Chondrocyte (in vitro differentiated cells): Measurements from ENCODE around the gene PTPRE. TPM values are rescaled to one million over a fixed set of nuclear protein-coding genes. Genes with fewer than 3 reads are reported as not detected.

Source experiments
- DNase-seq: peaks from one replicate; pipeline ENCODE4 v3.0.0; 2021; ENCODE audit warnings: mixed read lengths, low spot score
- H3K27ac Mint-ChIP-seq: one replicate; pipeline ENCODE4 v1.8.0; 2021; ENCODE audit warnings: mild to moderate bottlenecking, moderate library complexity, mixed read lengths; ENCODE audit not compliant: unreplicated experiment
- H3K27me3 Mint-ChIP-seq: 2 replicates; pipeline ENCODE4 v1.8.0; 2021; ENCODE audit warnings: low read depth, mixed read lengths
- H3K36me3 Mint-ChIP-seq: 2 replicates; pipeline ENCODE4 v1.8.0; 2021; ENCODE audit warnings: low read depth, mixed read lengths
- H3K4me1 Mint-ChIP-seq: 2 replicates; pipeline ENCODE4 v1.8.0; 2021; ENCODE audit warnings: low read depth, mild to moderate bottlenecking, mixed read lengths
- H3K4me3 Mint-ChIP-seq: one replicate; pipeline ENCODE4 v1.8.0; 2021; ENCODE audit warnings: mild to moderate bottlenecking, moderate library complexity, mixed read lengths; ENCODE audit not compliant: unreplicated experiment
- H3K9me3 Mint-ChIP-seq: 2 replicates; pipeline ENCODE4 v1.8.0; 2021; ENCODE audit warnings: low read depth, mixed read lengths
- CTCF ChIP-seq: fragments of 200-600 bp; sonication (generic); IDR thresholded peaks from 2 replicates; pipeline ENCODE4 v1.5.0; 2021; ENCODE audit warnings: antibody characterized with exemption, mild to moderate bottlenecking, moderate library complexity
- total RNA-seq: library from RNA; stranded (reverse); gene quantifications from 3 replicates; pipeline ENCODE4 v1.2.1, GENCODE V29; 2021

PTPRE gene
- total RNA-seq, 1 donor from 2014 or later, result 6.2 TPM

- Mint-ChIP-seq H3K27me3 (no peaks in the 10 kb centered on the region), H3K4me1 (peaks cover 33% of the 10 kb centered on the region), H3K9me3 (no peaks in the 10 kb centered on the region), H3K36me3 (no peaks in the 10 kb centered on the region), H3K27ac (no peak overlapping the region), H3K4me3 (no peak overlapping the region)
- no peak for TF ChIP-seq CTCF
- no peak for DNase-seq
Measured at GRCh38 chr10:128008521-128009250, 101.8 kb downstream of the PTPRE start.

GRCh38 chr10:128009372-128010126 is 102.6 kb downstream of the PTPRE start:
- no peaks in the 10 kb centered on the region for H3K36me3 Mint-ChIP-seq
- H3K27ac Mint-ChIP-seq, result no peak overlapping the region
- peaks cover 33% of the 10 kb centered on the region for H3K4me1 Mint-ChIP-seq
- DNase-seq, result no peak
- no peaks in the 10 kb centered on the region for H3K9me3 Mint-ChIP-seq
- H3K27me3 Mint-ChIP-seq, result no peaks in the 10 kb centered on the region
- H3K4me3 Mint-ChIP-seq, result no peak overlapping the region
- no peak for TF ChIP-seq CTCF

GRCh38 chr10:128011059-128011979 is 104.4 kb downstream of the PTPRE start:
- peak; percentile 97 for TF ChIP-seq CTCF
- DNase-seq, result no peak
- no peaks in the 10 kb centered on the region for H3K36me3 Mint-ChIP-seq
- no peaks in the 10 kb centered on the region for H3K9me3 Mint-ChIP-seq
- H3K27me3 Mint-ChIP-seq, result no peaks in the 10 kb centered on the region
- no peak overlapping the region for H3K4me3 Mint-ChIP-seq
- peaks cover 33% of the 10 kb centered on the region for H3K4me1 Mint-ChIP-seq
- H3K27ac Mint-ChIP-seq, result no peak overlapping the region

GRCh38 chr10:128013626-128014025 is 106.7 kb downstream of the PTPRE start:
- no peaks in the 10 kb centered on the region for H3K36me3 Mint-ChIP-seq
- H3K27ac Mint-ChIP-seq, result no peak overlapping the region
- no peaks in the 10 kb centered on the region for H3K9me3 Mint-ChIP-seq
- no peak for TF ChIP-seq CTCF
- peaks cover 23% of the 10 kb centered on the region for H3K4me1 Mint-ChIP-seq
- no peak overlapping the region for H3K4me3 Mint-ChIP-seq
- DNase-seq, result no peak
- no peaks in the 10 kb centered on the region for H3K27me3 Mint-ChIP-seq

GRCh38 chr10:128014236-128014635 is 107.3 kb downstream of the PTPRE start:
- Mint-ChIP-seq H3K9me3 (no peaks in the 10 kb centered on the region), H3K36me3 (no peaks in the 10 kb centered on the region), H3K4me3 (no peak overlapping the region), H3K27ac (no peak overlapping the region), H3K4me1 (peaks cover 21% of the 10 kb centered on the region), H3K27me3 (no peaks in the 10 kb centered on the region)
- no peak for DNase-seq
- TF ChIP-seq CTCF, result no peak
